ENCODE results near the gene UBE2J2. TPM values are rescaled to one million over a fixed set of nuclear protein-coding genes. Genes with fewer than 3 reads are reported as not detected.

Gene UBE2J2
- total and polyA plus RNA-seq, 2 of the 13 experiments (the other 11 are each of a cell fraction or from before 2014, with no cell fraction given), result 25.4 to 29.4 TPM

GRCh38 chr1:1273512-1274298 is at the start of gene UBE2J2 (continued):
- TF ChIP-seq PCBP1 (IDR thresholded peaks at IDR 0.05; ENCODE audit: borderline replicate concordance, low read depth, low read length) (no peak), CHD4 (IDR thresholded peaks at IDR 0.05; ENCODE audit: borderline replicate concordance, low read length) (no peak), LCORL (IDR thresholded peaks at IDR 0.05) (no peak), LCORL (CRISPR knock-in tag; IDR thresholded peaks at IDR 0.05) (0 out of 2 replicates have a peak, but pooled peaks have one; percentile 59), SRY (CRISPR knock-in tag; IDR thresholded peaks at IDR 0.05) (0 out of 2 replicates have a peak, but pooled peaks have one; percentile 23), HNF4A (CRISPR knock-in tag; IDR thresholded peaks at IDR 0.05) (no peak), BRD4 (CRISPR knock-in tag; IDR thresholded peaks at IDR 0.05) (peak; percentile 67), NFE2L1 (CRISPR knock-in tag; IDR thresholded peaks at IDR 0.05; ENCODE audit: borderline replicate concordance) (no peak), ZNF547 (CRISPR knock-in tag; IDR thresholded peaks at IDR 0.05) (no peak), MYPOP (CRISPR knock-in tag; IDR thresholded peaks at IDR 0.05) (0 out of 2 replicates have a peak, but pooled peaks have one; percentile 57), E2F2 (CRISPR knock-in tag; IDR thresholded peaks at IDR 0.05; ENCODE audit: borderline replicate concordance) (no peak), CCDC6 (CRISPR knock-in tag; IDR thresholded peaks at IDR 0.05) (no peak; the same call in 1 of the 2 replicates), ZSCAN25 (CRISPR knock-in tag; IDR thresholded peaks at IDR 0.05) (0 out of 2 replicates have a peak, but pooled peaks have one; percentile 29), SRSF1 (optimal IDR thresholded peaks at IDR 0.05; ENCODE audit: low read depth, low read length) (no peak), ZNF570 (CRISPR knock-in tag; IDR thresholded peaks at IDR 0.05; ENCODE audit: borderline replicate concordance) (no peak), XRCC5 (optimal IDR thresholded peaks at IDR 0.05; ENCODE audit: low read length) (no peak)
- TF ChIP-seq, protein P1, sequence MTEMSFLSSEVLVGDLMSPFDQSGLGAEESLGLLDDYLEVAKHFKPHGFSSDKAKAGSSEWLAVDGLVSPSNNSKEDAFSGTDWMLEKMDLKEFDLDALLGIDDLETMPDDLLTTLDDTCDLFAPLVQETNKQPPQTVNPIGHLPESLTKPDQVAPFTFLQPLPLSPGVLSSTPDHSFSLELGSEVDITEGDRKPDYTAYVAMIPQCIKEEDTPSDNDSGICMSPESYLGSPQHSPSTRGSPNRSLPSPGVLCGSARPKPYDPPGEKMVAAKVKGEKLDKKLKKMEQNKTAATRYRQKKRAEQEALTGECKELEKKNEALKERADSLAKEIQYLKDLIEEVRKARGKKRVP (CRISPR knock-in tag; IDR thresholded peaks at IDR 0.05), result no peak
- TF ChIP-seq, protein P2, sequence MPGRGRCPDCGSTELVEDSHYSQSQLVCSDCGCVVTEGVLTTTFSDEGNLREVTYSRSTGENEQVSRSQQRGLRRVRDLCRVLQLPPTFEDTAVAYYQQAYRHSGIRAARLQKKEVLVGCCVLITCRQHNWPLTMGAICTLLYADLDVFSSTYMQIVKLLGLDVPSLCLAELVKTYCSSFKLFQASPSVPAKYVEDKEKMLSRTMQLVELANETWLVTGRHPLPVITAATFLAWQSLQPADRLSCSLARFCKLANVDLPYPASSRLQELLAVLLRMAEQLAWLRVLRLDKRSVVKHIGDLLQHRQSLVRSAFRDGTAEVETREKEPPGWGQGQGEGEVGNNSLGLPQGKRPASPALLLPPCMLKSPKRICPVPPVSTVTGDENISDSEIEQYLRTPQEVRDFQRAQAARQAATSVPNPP (CRISPR knock-in tag; IDR thresholded peaks at IDR 0.05), result 0 out of 2 replicates have a peak, but pooled peaks have one; percentile 50
- TF ChIP-seq, protein P3, sequence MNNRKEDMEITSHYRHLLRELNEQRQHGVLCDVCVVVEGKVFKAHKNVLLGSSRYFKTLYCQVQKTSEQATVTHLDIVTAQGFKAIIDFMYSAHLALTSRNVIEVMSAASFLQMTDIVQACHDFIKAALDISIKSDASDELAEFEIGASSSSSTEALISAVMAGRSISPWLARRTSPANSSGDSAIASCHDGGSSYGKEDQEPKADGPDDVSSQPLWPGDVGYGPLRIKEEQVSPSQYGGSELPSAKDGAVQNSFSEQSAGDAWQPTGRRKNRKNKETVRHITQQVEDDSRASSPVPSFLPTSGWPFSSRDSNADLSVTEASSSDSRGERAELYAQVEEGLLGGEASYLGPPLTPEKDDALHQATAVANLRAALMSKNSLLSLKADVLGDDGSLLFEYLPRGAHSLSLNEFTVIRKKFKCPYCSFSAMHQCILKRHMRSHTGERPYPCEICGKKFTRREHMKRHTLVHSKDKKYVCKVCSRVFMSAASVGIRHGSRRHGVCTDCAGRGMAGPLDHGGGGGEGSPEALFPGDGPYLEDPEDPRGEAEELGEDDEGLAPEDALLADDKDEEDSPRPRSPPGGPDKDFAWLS (CRISPR knock-in tag; IDR thresholded peaks at IDR 0.05; ENCODE audit: borderline replicate concordance), result 0 out of 2 replicates have a peak, but pooled peaks have one; percentile 52
- TF ChIP-seq, protein P4, sequence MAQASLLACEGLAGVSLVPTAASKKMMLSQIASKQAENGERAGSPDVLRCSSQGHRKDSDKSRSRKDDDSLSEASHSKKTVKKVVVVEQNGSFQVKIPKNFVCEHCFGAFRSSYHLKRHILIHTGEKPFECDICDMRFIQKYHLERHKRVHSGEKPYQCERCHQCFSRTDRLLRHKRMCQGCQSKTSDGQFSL (CRISPR knock-in tag; IDR thresholded peaks at IDR 0.05), result no peak
- TF ChIP-seq, protein P5, sequence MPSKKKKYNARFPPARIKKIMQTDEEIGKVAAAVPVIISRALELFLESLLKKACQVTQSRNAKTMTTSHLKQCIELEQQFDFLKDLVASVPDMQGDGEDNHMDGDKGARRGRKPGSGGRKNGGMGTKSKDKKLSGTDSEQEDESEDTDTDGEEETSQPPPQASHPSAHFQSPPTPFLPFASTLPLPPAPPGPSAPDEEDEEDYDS (CRISPR knock-in tag; IDR thresholded peaks at IDR 0.05), result peak; percentile 35; the same call in 1 of the 2 replicates

Data from HepG2 (cell line).